ENCODE data around the gene FYB2.

FYB2 gene

GRCh38 chr1:56713112-56713511 is 106.1 kb downstream of the FYB2 start:
- DNase-seq (ENCODE audit: low read depth in 2 of 2) = no peak

- DNase-seq (ENCODE audit: low read depth in 2 of 2) = no peak
These were observed 107.1 kb downstream of the FYB2 start for GRCh38 chr1:56712150-56712549.

- DNase-seq (ENCODE audit: low read depth in 2 of 2) = no peak
These were observed 108.6 kb downstream of the FYB2 start for GRCh38 chr1:56710646-56711045.

- DNase-seq (ENCODE audit: low read depth in 2 of 2) = no peak
These were observed 109.2 kb downstream of the FYB2 start for GRCh38 chr1:56709995-56710394.

GRCh38 chr1:56709269-56709880 is 109.8 kb downstream of the FYB2 start:
- DNase-seq (ENCODE audit: low read depth in 2 of 2) = no peak

GRCh38 chr1:56707379-56707778 is 111.8 kb downstream of the FYB2 start:
- no peak for DNase-seq (ENCODE audit: low read depth in 2 of 2)

- no peak for DNase-seq (ENCODE audit: low read depth in 2 of 2)
These were observed 115.5 kb downstream of the FYB2 start for GRCh38 chr1:56703747-56704146.

- DNase-seq (ENCODE audit: low read depth in 2 of 2) = no peak
These were observed 122.5 kb downstream of the FYB2 start for GRCh38 chr1:56696663-56697062.

- DNase-seq (ENCODE audit: low read depth in 2 of 2) = no peak
These were observed 130.6 kb downstream of the FYB2 start for GRCh38 chr1:56688522-56689026.

- no peak for DNase-seq (ENCODE audit: low read depth in 2 of 2)
These were observed 133.0 kb downstream of the FYB2 start for GRCh38 chr1:56686169-56686568.

GRCh38 chr1:56683569-56683968 is 135.6 kb downstream of the FYB2 start:
- no peak for DNase-seq (ENCODE audit: low read depth in 2 of 2)

GRCh38 chr1:56676571-56677035 is 142.6 kb downstream of the FYB2 start:
- DNase-seq (ENCODE audit: low read depth in 2 of 2) = no peak

GRCh38 chr1:56675763-56676162 is 143.4 kb downstream of the FYB2 start:
- DNase-seq (ENCODE audit: low read depth in 2 of 2) = no peak

- DNase-seq (ENCODE audit: low read depth in 2 of 2) = no peak
These were observed 146.6 kb downstream of the FYB2 start for GRCh38 chr1:56672579-56672978.

GRCh38 chr1:56671542-56671941 is 147.7 kb downstream of the FYB2 start:
- no peak for DNase-seq (ENCODE audit: low read depth in 2 of 2)

GRCh38 chr1:56671085-56671484 is 148.1 kb downstream of the FYB2 start:
- no peak for DNase-seq (ENCODE audit: low read depth in 2 of 2)

GRCh38 chr1:56670350-56670749 is 148.9 kb downstream of the FYB2 start:
- DNase-seq (ENCODE audit: low read depth in 2 of 2) = no peak
